Measurements from ENCODE around the gene PAX2.

Gene PAX2

DNA sequence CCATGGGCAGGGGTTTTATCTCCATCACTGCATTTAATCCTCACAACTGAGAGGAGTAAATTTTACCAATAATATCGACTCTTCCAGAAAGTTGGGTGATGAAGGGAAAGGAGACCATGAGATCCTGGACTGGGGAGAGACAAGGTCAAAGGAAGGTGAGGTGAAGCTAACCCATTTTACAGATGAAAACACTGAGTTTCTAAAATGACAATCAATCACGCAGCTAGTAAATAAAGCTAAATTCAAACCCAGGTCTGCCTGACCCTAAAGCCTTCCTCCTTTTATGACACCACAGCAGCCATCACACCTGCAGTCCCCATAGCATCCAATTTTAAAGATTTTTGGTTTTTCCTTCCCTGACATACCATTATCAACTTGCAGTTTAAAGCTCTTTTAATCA is 103.4 kb downstream of the PAX2 start:
- Histone ChIP-seq H3K27ac (no peak overlapping the region), H3K4me3 (no peak overlapping the region)
- no peak for DNase-seq (ENCODE audit: low spot score)
- TF ChIP-seq, protein P1, sequence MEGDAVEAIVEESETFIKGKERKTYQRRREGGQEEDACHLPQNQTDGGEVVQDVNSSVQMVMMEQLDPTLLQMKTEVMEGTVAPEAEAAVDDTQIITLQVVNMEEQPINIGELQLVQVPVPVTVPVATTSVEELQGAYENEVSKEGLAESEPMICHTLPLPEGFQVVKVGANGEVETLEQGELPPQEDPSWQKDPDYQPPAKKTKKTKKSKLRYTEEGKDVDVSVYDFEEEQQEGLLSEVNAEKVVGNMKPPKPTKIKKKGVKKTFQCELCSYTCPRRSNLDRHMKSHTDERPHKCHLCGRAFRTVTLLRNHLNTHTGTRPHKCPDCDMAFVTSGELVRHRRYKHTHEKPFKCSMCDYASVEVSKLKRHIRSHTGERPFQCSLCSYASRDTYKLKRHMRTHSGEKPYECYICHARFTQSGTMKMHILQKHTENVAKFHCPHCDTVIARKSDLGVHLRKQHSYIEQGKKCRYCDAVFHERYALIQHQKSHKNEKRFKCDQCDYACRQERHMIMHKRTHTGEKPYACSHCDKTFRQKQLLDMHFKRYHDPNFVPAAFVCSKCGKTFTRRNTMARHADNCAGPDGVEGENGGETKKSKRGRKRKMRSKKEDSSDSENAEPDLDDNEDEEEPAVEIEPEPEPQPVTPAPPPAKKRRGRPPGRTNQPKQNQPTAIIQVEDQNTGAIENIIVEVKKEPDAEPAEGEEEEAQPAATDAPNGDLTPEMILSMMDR (IDR thresholded peaks at IDR 0.05), result no peak

DNA sequence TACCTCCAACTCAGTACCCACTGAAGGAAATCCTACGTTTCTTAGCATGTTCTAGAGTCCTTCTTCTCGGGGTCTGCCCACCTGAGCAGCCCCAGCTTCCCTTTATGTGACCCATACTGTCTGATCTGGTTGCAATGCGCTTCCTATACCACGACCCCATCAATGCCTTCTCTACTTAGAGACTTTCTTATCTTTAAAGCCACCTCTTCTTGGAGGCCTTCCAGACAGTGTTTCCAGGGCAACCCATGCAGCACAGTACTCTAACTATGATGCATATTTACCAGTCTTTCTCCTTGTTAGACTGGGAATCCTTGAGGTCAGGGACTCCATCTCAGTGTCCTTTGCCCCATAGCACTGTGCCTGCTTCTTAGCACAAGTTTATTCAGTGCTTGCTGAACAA is 112.9 kb downstream of the PAX2 start:
- no peak overlapping the region for H3K27ac ChIP-seq
- H3K4me3 ChIP-seq, result no peak overlapping the region
- DNase-seq (ENCODE audit: low spot score), result no peak
- TF ChIP-seq, protein P1 (IDR thresholded peaks at IDR 0.05), result no peak

DNA sequence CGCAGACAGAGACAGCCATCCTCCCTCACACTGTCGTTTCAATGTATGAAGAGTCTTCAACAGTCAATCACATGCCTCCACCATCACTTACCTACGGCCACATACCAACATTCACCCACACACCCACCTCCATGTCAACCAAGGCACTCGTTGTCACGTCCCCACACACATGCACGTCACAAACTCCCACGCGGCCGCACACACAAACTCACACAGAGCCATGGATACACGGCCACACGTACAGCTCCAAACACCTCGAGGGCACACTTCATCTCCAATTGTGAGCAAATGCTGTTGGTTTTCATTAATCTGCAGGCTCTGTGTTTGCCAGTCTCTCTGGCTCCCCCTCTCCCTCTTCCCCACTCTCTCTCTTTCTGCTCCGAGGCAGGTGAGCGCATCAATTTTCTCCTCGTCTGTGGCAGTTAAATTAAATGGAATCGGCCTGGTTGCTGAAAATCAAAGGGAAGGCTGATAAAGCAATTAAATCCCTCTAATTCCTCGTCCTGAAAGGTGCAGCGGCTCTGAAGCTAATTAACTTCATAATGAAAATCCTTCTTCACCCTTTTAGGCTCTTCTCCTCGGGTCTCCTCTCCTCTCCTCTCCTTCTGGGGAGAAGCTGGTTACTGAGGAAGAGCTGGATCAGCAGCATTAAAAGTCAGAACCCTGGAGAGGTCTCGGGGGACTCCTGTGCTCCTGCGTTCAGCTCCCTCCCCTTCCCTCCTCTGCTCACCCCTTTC is 113.5 kb downstream of the PAX2 start:
- TF ChIP-seq, protein P1 (IDR thresholded peaks at IDR 0.05), result no peak
- no peak for DNase-seq (ENCODE audit: low spot score)
- no peak overlapping the region for H3K27ac ChIP-seq

DNA sequence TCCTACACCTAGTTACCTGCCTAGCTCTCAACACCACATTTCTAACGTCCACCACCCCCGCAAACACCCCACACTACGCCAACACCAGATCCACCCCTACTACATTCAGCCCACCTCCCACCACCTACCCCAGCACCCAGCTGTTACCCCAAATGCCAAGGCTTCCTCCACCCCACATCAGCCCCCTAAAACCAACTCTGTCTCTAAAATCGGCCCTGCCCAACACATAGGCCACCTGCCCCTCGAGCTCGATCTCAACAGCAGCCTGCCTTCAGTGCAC is 114.0 kb downstream of the PAX2 start:
- Histone ChIP-seq H3K27ac (no peak overlapping the region), H3K4me3 (no peak overlapping the region)
- TF ChIP-seq, protein P1 (IDR thresholded peaks at IDR 0.05), result no peak
- DNase-seq (ENCODE audit: low spot score), result no peak

More for the DNA sequence above, 113.5 kb downstream of the PAX2 start:
- H3K4me3 ChIP-seq, result no peak overlapping the region

DNA sequence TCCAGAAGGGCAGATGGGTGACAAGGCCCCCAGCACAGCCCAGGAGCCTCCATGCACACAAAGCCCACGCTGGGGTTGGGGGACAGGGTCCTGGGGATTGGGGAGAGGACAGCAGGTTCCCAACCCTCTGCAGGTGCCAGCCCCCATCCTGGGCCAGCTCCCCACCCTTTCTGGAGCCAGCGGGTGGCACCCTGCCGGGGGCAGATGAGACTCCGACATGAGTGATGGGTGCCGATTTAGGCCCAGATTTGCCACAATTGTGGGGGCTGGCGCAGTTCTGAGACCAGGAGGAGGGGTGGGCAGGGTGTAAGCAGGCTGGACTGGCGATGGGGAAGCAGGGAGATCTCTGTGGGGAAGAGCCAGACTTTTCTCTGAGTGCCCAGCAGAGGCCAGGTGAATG is 118.1 kb downstream of the PAX2 start:
- DNase-seq (ENCODE audit: low spot score), result no peak
- H3K27ac ChIP-seq, result no peak overlapping the region
- H3K4me3 ChIP-seq, result no peak overlapping the region
- TF ChIP-seq, protein P1 (IDR thresholded peaks at IDR 0.05), result no peak

DNA sequence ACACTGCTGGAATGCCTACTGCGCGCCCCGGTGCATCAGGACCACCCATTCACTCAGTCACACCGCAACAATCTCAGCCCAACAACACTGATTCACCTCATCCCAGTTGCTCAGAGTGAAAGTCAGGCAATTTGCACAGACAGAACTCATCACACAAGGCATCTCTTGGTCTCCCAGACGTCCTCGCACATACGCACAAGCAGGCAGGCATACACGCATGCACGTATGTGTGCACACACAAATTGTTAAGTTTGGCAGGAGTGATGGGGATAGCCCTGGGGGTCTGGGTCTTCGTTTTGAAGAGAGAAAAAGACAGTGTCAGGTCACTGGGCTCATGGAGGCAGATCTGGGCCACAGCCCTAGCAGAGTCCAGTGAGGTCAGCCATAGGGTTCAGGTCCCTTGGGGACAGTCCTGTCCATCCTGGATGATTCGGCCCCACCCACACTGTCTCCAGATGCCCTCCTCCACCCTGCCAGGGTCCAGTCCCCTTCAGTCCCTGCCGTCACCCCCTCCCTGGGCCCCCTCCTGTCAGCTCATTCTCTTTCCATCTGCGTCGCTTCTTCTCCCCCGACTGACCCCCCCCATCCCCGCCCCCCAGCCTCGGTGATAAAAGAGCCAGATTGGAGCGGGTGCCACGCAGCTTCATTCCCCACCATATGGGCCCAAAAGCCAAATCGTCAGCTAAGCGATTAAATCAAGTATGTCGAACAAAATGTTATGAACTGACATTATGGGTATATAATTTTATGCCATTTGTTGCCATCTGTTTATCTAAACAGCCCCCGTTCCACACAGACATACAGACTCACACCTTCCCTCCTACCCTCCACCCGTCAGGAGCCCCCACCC is 118.9 kb downstream of the PAX2 start:
- TF ChIP-seq, protein P1 (IDR thresholded peaks at IDR 0.05), result no peak
- no peak for DNase-seq (ENCODE audit: low spot score)
- no peak overlapping the region for H3K27ac ChIP-seq
- no peak overlapping the region for H3K4me3 ChIP-seq

DNA sequence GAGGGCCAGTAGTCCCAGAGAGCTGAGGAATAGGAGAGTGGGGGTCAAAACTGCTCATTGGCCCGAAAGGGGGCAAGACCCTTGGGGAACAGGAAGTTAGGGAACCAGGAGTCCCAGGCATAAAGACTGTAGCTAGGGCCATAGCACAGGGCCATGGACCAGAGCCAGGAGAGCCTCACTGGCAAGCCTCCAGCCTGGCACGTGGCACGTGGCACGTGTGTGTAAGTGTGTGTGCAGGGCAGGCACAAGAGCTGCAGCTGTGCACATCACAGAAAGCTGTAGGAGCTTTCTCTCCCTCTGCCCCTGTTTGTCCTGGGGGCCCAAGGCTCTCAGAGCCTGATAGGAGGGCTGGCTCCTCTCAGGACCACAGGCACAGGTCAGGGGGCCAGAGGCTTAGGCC is 119.6 kb downstream of the PAX2 start:
- TF ChIP-seq, protein P1 (IDR thresholded peaks at IDR 0.05), result no peak
- Histone ChIP-seq H3K27ac (no peak overlapping the region), H3K4me3 (no peak overlapping the region)
- DNase-seq (ENCODE audit: low spot score), result no peak
